C4-2B (cell line): ENCODE results near the gene HES5.

Experiments used
- CTCF ChIP-seq: fragments of 450-650 bp; conservative IDR thresholded peaks from 2 replicates; pipeline ENCODE4 v1.5.1; 2017; ENCODE audit warnings: mild to moderate bottlenecking
- ZFX ChIP-seq: fragments of 450-650 bp; IDR thresholded peaks from 2 replicates; pipeline ENCODE4 v1.6.1; 2017

DNA sequence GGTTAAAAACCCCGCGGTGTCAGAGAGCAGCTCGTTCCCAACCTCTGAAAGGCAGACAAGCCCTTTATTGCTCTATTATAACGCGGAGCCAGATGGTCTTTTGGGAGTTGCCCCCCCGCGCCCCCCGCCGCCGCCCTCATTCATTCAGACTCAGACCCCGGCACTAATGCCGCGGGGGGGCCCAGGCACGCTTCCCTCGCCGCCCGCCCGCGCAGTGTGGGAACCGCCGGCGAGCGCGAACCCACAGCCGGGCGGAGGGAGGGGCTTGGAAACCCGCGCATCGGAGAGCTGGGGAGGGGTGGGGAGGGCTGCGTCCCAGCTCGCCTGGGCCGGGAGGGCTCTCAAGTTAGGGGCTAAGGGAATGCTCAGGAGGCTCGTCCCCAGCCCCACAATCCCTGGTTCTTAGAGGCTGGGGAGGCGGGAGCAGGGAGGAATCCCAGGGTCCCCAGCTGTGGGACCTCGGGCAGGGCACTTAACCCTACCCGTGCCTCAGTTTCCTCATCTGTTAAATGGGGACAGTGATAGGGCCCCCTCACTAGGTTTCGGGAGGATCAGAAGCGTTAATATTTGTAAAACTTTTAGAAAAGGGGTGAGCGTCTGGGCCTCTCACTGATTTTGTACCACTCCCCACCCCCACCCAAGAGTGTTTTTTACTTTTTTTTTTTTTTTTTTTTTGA, 10.9 kb upstream of the HES5 start:
- TF ChIP-seq CTCF (no peak), ZFX (no peak)
